Measurements from ENCODE around the gene SLC33A1.
"Not testable (repeated sequence)": the region's sequence is repeated elsewhere in the genome, so short reads cannot be mapped to it uniquely, and the experiment has no call there.

The SLC33A1 gene

DNA sequence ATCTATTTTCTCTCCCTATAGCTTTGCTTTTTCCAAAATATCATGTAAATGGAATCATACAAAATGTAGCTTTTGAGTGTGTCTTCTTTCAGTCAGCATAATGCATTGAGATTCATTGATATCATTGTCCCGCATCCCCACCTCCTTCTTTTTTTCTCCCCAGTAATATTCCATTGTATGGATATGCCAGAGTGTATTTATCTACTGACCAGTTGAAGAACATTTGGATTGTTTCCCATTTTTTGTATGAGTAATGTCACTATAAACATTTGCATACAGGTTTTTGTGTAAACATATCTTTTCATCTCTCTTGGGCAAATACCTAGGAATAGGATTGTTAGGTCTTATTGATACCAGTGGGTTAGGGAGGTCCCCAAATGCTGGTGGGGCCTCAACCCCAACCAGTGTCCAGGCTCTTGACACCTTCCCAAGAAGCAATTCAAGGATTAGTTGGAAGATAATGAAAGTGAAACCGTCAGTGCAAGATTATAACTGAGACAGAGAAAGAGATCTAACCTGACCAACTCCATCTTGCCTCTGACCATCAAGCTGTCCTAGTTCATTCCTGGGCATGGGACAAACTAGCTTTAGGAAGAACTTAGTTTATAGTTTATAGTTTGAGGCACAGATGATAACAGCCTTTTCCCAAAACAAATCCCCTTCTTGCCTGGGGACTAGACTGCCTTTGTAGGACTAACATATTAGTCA, 7.4 kb upstream of the SLC33A1 start:
- no peak for DNase-seq

DNA sequence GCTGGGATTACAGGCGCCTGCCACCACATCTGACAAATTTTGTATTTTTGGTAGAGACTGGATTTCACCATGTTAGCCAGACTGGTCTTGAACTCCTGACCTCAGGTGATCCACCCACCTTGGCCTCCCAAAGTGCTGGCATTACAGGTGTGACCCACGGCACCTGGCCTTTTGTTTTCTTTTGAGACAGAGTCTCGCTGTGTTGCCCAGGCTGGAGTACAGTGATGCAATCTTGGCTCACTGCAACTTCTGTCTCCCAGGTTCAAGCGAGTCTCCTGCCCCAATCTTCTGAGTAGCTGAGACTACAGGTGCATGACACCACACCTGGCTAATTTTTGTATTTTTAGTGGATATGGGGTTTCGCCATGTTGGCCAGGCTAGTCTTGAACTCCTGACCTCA, 6.2 kb upstream of the SLC33A1 start:
- not testable (repeated sequence) for DNase-seq

DNA sequence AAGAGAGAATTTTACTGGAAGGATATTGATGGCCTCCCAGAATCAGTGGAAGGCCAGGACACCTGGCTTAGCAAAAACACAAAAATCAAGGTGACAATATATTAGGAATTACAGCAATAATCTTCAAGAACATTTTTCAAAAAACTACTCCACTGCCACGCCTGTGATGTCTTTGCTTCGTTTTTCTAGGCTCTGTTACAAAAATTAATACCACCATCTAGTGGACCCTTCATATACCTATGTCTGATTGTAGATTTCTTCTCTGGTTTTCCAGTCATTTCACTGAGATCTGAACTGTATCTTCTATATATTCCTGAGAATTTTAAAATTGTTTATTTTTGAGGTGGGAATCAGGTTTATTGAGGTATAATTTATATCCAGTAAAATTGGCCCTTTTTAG, 5.6 kb upstream of the SLC33A1 start:
- no peak for DNase-seq

DNA sequence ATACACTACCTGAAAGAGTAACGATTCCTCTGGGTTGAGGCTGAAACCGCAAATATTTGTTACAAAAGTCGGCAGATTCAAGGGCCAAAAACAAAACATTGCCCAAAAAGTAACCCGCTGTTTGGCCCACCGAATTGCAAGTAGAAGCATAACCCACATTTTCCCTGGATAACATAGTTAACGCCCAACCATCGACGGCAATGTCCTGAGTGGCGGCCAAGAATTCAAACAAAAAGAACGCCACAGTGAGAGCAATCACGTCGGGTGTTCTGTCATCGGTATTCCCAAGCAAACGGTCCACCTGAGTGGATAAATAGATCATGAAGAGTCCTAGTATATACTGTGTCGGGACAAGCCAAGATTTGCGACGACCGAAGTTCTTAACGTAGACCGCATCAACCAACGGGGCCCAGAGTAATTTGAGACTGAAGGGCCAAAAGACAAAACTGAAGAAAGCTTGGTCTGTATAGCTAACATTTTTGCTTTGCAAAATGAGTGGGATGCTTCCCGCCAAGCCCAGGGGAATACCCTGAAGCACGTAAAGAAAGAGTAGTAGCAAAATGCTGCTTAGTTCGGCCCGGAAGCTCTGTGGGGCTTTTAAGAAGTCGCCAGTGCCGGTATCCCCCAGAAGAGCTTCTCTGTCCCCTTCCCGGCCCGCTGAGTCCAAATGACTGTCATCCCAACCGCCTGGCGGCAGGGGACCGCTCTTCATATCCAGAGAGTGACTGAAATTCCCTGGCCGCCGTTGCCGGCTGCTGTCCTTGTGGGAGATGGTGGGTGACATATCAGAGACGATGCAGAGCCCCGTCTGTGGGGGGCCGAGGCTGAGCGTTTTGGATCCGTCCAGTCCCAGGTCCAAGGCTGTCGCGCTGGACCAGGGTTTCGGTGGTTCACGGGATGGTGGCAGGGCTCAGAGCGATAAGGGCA, 750 bp downstream of the SLC33A1 start:
- DNase-seq: peak; percentile 35 to 47

DNA sequence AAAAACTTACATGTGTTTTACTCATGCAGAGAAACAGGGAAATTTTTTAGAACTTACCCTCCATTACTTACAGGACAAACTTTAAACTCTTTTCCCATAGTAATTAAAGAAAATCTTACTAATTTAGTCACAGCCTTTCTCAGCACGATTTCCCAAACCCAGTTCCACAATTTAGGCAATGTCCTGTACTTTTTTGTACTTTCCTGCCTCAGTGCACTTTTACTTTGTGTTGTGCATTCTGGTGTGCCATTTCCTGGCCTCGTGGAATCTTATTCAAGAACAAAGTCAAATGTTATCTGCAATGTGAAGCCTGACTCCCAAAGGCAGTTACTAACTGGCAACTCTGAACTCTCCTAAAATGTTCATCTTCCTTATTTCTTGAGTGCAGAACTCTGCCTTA, 1.9 kb downstream of the SLC33A1 start:
- no peak for DNase-seq

DNA sequence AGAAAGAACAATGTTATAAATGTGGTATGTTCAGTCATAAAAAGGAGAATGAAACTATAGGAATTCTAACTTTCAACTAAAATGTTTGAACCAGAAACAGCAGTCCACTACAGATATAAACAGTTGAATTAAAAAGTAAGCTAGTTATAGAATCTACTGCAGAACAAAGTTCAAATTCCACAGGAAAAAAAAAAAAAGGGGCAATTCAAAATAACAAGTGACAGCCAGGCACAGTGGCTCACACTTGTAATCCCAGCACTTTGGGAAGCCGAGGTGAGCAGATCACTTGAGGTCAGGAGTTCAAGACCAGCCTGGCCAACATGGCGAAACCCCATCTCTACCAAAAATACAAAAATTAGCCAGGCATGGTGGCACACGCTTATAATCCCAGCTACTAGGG, 4.8 kb downstream of the SLC33A1 start:
- DNase-seq: not testable (repeated sequence)

DNA sequence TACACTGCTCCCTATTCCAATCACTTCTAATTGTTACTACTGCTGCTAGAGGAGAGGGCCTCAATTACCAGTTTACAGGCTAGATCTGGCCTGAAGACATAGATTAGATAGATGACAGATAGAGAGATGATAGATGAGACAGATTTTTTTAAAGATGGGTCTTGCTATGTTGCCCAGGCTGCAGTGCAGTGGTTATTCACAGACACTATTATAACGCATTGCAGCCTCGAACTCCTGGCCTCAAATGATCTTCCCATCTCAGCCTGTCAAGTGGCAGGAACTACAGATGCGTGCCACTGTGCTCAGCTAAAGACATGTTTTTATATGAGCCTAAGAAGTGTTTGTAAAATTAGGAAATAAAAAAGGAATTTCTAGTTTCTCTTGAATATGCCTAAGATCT, 6.2 kb downstream of the SLC33A1 start:
- DNase-seq: no peak

DNA sequence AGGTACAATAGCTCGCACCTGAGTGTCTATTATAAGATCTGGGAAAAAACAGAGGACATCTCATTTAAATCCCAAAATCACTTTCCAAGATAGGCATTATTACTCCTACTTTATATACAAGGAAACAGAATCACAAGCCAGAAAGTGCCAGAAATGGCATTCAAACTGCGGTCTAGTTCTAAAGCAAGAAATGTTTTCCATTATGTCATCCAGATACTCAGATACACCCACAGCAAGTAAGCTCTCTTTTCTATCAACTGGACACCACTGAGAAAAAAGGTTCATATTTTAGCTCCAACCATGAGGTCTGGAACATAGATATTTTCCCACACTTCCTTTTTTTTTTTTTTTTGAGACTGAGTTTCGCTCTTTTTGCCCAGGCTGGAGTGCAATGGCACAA, 8.1 kb downstream of the SLC33A1 start:
- no peak for DNase-seq

DNA sequence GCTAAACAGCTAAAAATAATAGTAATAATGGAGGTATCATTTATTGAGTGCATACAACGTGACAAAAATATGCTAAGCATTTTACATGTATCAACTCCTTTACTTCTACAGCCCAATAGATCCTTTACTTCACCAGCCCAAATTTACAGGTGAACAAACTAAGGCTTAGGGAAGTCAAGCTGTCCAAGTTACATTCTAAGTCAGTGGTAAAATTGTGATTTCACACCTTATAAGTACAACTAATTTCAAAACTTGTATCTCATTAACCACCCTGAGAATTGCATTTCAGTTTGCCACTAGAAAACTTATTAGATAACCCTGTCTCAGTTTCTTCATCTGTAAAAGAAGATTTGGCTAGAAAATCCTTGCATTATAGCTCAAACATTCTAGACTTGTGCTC, 10.7 kb downstream of the SLC33A1 start:
- no peak for DNase-seq

DNA sequence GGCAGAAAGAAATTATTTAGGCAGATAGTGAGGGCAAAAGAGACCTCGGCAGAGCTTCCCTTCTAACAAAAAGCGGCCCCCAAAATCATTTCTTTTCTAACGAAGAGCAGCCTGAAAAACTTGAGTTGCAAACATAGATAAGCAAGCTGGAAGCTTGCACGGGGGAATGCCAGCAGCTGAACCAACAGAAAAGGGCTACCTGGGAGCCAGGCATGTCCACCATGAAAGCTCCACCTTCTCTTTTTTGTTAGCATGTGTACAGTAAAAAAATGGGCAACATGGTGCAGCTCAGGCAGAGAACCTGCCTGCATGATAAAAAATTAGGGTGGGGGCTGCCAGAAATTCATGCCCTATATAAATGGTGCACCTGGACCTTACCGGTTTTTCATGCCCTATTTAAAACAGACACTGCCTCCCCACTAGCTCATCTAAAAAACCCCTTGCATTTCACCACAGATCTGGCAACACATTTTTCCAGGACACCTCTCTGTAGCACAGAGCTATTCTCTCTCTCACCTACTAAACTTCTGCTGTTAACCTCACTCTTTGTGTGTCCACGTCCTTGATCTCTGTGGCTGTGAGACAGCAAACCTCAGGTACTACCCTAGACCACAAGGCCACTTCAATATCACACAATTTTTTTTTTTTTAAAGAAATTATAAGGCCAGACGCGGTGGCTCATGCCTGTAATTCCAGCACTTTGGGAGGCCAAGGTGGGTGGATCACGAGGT, 18.7 kb downstream of the SLC33A1 start:
- no peak for DNase-seq

DNA sequence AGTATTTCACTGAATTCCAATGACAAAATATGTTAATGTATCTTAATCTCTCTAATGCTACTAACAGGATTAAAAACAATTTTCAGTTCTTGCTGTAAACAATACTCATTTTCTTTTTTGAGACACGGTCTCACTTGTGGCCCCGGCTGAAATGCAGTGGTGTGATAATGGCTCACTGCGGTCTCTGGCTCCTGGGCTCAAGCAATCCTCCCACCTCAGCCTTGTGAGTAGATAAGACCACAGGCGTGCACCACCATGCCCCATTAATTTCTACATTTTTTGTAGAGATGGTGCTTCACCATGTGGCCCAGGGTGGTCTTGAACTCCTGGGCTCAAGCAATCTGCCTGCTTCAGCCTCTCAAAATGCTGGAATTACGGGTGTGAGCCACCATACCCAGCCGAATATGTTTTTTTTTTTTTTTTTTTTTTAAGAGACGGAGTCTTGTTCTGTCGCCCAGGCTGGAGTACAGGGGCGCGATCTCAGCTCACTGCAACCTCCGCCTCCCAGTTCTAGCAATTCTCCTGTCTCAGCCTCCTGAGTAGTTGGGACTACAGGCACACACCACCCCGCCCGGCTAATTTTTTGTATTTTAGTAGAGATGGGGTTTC, 25.6 kb downstream of the SLC33A1 start:
- not testable (repeated sequence) for DNase-seq

DNA sequence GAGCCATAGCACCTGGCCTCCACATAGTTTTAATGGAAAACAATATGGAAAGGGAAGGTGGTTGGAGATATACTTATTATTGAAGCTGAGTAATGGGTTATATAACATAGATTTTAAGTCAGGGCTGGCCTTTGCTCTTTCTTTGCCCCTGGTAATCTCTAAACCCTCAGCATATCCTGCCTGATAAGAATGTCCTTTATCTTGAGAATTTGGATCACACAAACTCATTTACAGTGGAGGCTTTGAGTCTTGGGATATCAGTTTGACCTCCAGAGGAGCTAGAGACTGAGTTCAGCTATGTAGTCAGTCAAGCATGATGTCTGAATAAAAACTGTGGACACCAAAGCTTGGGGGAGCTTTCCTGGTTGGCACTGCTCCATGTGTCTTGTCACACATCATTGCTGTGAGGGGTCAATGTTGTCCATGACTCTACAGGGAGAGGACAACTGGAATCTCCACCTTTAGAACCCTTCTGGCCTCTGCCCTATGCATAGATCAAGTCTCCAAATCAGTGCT, 39.1 kb downstream of the SLC33A1 start:
- DNase-seq: no peak

DNA sequence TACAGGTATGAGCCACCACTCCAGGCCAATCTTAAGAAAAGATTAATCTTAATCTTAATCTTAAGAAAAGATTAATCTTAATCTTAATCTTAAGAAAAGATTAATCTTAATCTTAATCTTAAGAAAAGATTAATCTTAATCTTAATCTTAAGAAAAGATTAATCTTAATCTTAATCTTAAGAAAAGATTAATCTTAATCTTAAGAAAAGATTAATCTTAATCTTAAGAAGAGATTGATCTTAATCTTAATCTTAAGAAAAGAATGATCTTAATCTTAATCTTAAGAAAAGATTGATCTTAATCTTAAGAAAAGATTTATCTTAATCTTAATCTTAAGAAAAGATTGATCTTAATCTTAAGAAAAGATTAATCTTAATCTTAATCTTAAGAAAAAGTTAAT, 41.0 kb downstream of the SLC33A1 start:
- not testable (repeated sequence) for DNase-seq

DNA sequence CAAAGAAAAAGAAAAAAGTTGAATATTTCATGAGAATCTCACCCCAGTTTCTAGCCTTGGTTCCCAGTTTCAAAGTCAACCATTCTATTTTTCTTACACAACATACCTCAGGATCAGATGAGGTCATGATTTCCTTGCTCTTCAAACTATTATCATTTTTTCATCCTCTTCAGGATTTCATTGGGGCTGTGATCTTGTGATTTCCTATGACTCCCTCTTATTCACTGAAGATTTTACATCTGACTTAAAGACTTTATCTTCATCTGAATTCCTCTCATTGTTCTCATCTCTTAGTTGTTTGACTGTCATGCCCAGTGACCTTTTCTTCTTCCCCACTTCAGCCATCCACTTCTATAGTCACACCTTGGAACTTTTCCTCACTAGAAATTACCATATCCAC, 45.0 kb downstream of the SLC33A1 start:
- DNase-seq: no peak

DNA sequence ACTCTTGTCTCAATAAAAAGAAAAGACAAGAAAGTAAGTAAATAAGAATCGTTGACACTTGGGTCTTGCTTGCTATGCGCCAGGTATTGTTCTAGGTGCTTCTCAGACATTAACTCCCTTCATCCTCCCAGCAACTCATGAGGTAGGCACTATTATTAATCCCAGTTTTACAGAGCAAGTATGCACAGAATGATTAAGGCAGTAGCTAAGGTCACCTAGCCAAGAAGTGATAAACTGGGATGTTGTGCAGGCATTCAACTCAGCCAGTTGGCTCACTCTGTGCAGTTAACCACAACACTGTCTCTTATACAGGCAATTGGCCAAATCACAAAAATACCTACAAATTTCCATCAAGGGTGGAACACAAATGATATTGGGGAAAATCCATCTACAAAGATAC, 46.4 kb downstream of the SLC33A1 start:
- DNase-seq: no peak

DNA sequence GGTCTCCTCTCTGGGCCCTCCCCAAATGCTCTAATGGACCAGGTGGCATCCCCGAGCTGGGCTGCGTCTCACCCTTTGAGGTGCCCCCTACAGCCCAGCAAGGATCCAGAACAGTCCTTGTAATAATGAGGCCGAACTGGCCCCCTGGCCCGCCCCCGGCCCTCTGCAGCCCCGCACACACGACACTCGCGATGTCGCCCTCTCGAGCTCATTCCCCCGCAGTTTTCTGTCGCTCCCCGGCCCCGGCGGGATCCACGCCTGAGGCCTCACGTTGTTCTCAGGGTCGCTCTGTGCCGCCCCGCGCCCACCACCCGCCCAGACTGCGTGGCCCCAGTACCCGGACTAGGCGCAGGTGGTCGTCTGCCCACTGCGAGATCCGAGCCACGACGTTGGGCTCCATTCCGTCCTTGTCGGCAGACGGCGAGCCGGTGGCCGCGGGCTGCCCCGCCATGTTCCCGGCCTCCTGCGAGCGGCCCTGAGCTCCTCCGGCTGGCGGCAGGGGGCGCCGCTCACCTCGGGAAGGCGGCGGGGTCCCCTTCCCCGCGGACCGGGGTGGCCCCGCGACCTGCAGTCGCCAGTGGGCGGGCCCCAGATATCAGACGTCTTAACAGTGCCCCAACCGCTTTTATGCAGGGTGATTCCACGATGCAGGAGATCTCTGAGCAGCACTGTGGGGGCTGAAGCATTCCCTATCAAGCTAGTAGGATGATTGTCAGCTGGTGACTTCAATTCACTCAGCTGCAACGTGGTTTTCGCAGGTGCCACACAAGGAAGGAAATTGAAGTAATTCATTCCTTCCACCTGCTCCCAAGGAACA, 48.2 kb downstream of the SLC33A1 start, which contains the start of gene C3orf33:
Gene C3orf33, minus strand, starts transcription at position 477 of the 817 bp plus-strand sequence. Its CDS starts 26 bp downstream, at position 451.
- peak; percentile 75 to 80 for DNase-seq

DNA sequence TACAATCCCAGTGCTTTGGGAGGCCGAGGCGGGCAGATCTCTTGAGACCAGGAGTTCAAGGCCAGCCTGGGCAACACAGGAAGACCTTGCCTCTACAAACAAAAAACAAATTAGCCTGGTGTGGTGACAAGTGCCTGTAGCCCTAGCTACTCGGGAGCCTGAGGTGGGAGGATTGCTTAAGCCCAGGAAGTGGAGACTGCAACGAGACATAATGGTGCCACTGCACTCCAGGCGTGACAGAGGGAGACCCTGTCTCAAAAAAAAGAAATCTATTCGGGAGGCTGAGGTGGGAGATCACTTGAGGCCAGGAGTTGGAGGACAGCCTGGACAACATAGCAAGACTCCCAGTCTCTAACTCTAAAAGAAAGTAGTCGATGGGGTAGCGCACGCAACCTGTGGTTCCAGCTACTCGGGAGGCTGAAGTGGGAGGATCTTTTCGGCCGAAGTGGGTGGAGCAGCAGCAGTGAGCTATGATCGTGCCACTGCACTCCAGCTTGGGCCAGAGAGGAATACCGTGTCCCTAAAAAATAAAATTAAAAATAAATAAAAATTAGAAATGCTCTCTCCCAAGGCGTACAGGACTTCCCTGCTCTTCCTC, 48.9 kb downstream of the SLC33A1 start:
- DNase-seq: peak; percentile 37 to 52

DNA sequence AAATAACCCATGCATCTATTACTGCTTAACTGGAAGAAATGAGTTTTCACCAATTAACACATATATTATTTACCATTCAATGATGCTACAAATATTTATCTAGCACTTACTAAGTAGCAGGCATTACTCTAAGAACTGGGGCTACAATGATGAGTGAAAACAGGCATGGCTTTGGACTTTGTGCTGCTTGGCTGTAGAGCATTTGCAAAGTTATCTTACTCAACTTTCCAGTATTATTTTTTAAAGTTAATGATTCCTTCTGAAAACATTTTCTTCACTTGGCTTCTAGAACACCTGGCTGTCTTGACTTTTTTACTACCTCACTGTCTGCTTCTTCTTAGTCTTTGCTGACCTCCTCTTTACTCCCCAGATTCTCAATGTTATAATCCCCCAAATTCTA, 49.9 kb downstream of the SLC33A1 start:
- DNase-seq: no peak

DNA sequence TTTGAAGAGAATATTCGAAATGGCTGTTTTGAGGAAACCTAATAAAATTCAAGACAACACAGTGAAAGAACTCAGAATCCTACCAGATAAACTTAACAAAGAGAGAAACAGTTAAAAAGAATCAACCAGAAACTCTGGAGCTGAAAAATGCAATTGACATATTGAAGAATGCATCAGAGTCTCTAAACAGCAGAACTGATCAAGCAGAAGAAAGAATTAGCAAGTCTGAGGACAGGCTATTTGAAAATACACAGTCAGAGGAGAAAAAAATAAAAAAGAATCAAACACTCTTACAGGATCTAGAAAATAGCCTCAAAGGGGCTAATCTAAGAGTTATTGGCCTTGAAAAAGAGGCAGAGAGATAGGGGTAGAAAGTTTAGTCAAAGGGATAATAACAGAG, 61.7 kb downstream of the SLC33A1 start:
- no peak for DNase-seq

DNA sequence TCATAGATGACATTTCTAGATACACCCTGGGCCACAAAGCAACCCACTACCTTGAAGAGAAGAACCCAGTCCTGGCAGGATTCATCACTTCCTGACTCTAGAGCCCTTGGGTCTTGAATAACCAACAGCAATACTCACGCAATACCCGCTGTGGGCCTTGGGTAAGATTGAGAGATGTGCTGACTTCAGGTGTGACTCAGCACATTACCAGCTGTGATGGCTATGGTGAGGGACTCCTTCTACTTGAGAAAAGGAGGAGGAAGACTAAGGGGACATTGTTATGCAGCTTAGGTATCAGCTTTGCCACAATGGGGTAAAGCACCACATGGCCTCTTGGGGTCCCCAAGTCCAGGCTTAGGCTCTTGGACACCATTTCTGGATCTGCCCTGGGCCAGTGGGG, 63.0 kb downstream of the SLC33A1 start:
- no peak for DNase-seq

DNA sequence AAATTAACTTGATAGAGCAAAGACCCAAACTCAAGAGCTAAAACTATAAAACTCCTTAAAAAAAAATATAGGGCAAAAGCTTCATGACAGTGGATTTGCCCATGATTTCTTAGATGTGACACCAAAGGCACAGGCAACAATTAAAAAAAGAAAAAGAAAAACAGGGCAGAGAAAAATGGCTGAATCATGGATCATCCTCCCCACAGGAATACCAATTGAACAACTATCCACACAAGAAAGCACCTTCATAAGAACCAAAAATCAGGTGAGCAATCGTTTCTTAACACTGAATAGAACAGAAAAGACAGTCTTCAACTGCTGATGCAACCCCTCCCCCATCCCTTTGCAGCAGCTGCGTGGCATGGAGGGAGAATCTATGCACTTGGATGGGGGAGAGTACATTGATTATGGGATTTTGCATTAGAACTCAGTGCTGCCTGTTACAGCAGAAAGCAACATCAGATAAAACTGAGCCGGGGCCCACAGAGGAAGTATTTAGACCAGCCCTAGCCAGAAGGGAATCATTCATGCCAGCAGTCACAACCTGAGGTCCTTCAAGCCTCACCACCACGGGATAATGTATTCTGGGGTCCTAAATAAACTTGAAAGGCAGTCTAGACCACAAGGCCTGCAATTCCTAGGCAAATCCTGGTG, 63.8 kb downstream of the SLC33A1 start:
- no peak for DNase-seq
